ENCODE results near the gene FNIP1.

FNIP1 gene

GRCh38 chr5:131710391-131710790 is 86.4 kb downstream of the FNIP1 start:
- no peak for DNase-seq (ENCODE audit: low read depth, low spot score)
- Histone ChIP-seq H3K36me3 (ENCODE audit: insufficient read depth, low read length) (peaks cover 26% of the 10 kb centered on the region), H3K9ac (ENCODE audit: insufficient read length) (no peak overlapping the region), H3K27ac (no peak overlapping the region), H3K9me3 (ENCODE audit: low read depth, low read length) (no peaks in the 10 kb centered on the region), H3K4me3 (no peak overlapping the region)
- no peak for TF ChIP-seq FOXP2 (optimal IDR thresholded peaks at IDR 0.05; ENCODE audit: control extremely low read depth, extremely low read length, insufficient read depth)
- no peak for TF ChIP-seq EZH2 (IDR thresholded peaks at IDR 0.05)
- no peak for TF ChIP-seq POLR2AphosphoS5 (IDR thresholded peaks at IDR 0.05; ENCODE audit: borderline replicate concordance, low read depth, low read length)

- TF ChIP-seq POLR2AphosphoS5 (IDR thresholded peaks at IDR 0.05; ENCODE audit: borderline replicate concordance, low read depth, low read length) (no peak), FOXP2 (optimal IDR thresholded peaks at IDR 0.05; ENCODE audit: control extremely low read depth, extremely low read length, insufficient read depth) (no peak), EZH2 (IDR thresholded peaks at IDR 0.05) (no peak)
- Histone ChIP-seq H3K27ac (no peak overlapping the region), H3K4me3 (no peak overlapping the region), H3K36me3 (ENCODE audit: insufficient read depth, low read length) (peaks cover 31% of the 10 kb centered on the region), H3K9ac (ENCODE audit: insufficient read length) (no peak overlapping the region), H3K9me3 (ENCODE audit: low read depth, low read length) (no peaks in the 10 kb centered on the region)
- no peak for DNase-seq (ENCODE audit: low read depth, low spot score)
Observed at GRCh38 chr5:131709043-131709442, 87.8 kb downstream of the FNIP1 start.

- peaks cover 58% of the 10 kb centered on the region for H3K36me3 ChIP-seq (ENCODE audit: insufficient read depth, low read length)
- DNase-seq (ENCODE audit: low read depth, low spot score) = no peak
- no peak overlapping the region for H3K27ac ChIP-seq
- no peaks in the 10 kb centered on the region for H3K9me3 ChIP-seq (ENCODE audit: low read depth, low read length)
- H3K4me3 ChIP-seq = no peak overlapping the region
- H3K9ac ChIP-seq (ENCODE audit: insufficient read length) = no peak overlapping the region
- TF ChIP-seq FOXP2 (optimal IDR thresholded peaks at IDR 0.05; ENCODE audit: control extremely low read depth, extremely low read length, insufficient read depth) = no peak
Observed at GRCh38 chr5:131706281-131706680, 90.5 kb downstream of the FNIP1 start.

- TF ChIP-seq FOXP2 (optimal IDR thresholded peaks at IDR 0.05; ENCODE audit: control extremely low read depth, extremely low read length, insufficient read depth) (no peak), POLR2AphosphoS5 (IDR thresholded peaks at IDR 0.05; ENCODE audit: borderline replicate concordance, low read depth, low read length) (no peak), EZH2 (IDR thresholded peaks at IDR 0.05) (no peak)
- no peak overlapping the region for H3K9ac ChIP-seq (ENCODE audit: insufficient read length)
- DNase-seq (ENCODE audit: low read depth, low spot score) = no peak
- H3K9me3 ChIP-seq (ENCODE audit: low read depth, low read length) = no peaks in the 10 kb centered on the region
- H3K4me3 ChIP-seq = no peak overlapping the region
- peaks cover 38% of the 10 kb centered on the region for H3K36me3 ChIP-seq (ENCODE audit: insufficient read depth, low read length)
- H3K27ac ChIP-seq = no peak overlapping the region
Observed at GRCh38 chr5:131694926-131695325, 101.9 kb downstream of the FNIP1 start.

- DNase-seq (ENCODE audit: low read depth, low spot score) = no peak
- peaks cover 36% of the 10 kb centered on the region for H3K36me3 ChIP-seq (ENCODE audit: insufficient read depth, low read length)
- TF ChIP-seq EZH2 (IDR thresholded peaks at IDR 0.05) (no peak), POLR2AphosphoS5 (IDR thresholded peaks at IDR 0.05; ENCODE audit: borderline replicate concordance, low read depth, low read length) (no peak), FOXP2 (optimal IDR thresholded peaks at IDR 0.05; ENCODE audit: control extremely low read depth, extremely low read length, insufficient read depth) (no peak)
Observed at GRCh38 chr5:131693894-131694293, 102.9 kb downstream of the FNIP1 start.

GRCh38 chr5:131685516-131686171 is 111.2 kb downstream of the FNIP1 start:
- Histone ChIP-seq H3K9me3 (ENCODE audit: low read depth, low read length) (no peaks in the 10 kb centered on the region), H3K36me3 (ENCODE audit: insufficient read depth, low read length) (peaks cover 9% of the 10 kb centered on the region; the same call in 1 of the 2 replicates), H3K4me3 (no peak overlapping the region), H3K9ac (ENCODE audit: insufficient read length) (no peak overlapping the region), H3K27ac (no peak overlapping the region)
- no peak for TF ChIP-seq POLR2AphosphoS5 (IDR thresholded peaks at IDR 0.05; ENCODE audit: borderline replicate concordance, low read depth, low read length)
- TF ChIP-seq FOXP2 (optimal IDR thresholded peaks at IDR 0.05; ENCODE audit: control extremely low read depth, extremely low read length, insufficient read depth) = no peak
- no peak for TF ChIP-seq EZH2 (IDR thresholded peaks at IDR 0.05)
- no peak for DNase-seq (ENCODE audit: low read depth, low spot score)

More at GRCh38 chr5:131693894-131694293, 102.9 kb downstream of the FNIP1 start:
- H3K9me3 ChIP-seq (ENCODE audit: low read depth, low read length) = no peaks in the 10 kb centered on the region
- no peak overlapping the region for H3K27ac ChIP-seq
- H3K4me3 ChIP-seq = no peak overlapping the region
- H3K9ac ChIP-seq (ENCODE audit: insufficient read length) = no peak overlapping the region

- DNase-seq (ENCODE audit: low read depth, low spot score) = no peak
- TF ChIP-seq POLR2AphosphoS5 (IDR thresholded peaks at IDR 0.05; ENCODE audit: borderline replicate concordance, low read depth, low read length) = no peak
- TF ChIP-seq FOXP2 (optimal IDR thresholded peaks at IDR 0.05; ENCODE audit: control extremely low read depth, extremely low read length, insufficient read depth) = no peak
- TF ChIP-seq EZH2 (IDR thresholded peaks at IDR 0.05) = no peak
- Histone ChIP-seq H3K27ac (no peak overlapping the region), H3K4me3 (no peak overlapping the region), H3K9me3 (ENCODE audit: low read depth, low read length) (no peaks in the 10 kb centered on the region), H3K36me3 (ENCODE audit: insufficient read depth, low read length) (peaks cover 10% of the 10 kb centered on the region; the same call in 1 of the 2 replicates), H3K9ac (ENCODE audit: insufficient read length) (no peak overlapping the region)
Observed at GRCh38 chr5:131684595-131684994, 112.2 kb downstream of the FNIP1 start.

GRCh38 chr5:131684051-131684450 is 112.8 kb downstream of the FNIP1 start:
- H3K27ac ChIP-seq = no peak overlapping the region
- no peak overlapping the region for H3K9ac ChIP-seq (ENCODE audit: insufficient read length)
- TF ChIP-seq POLR2AphosphoS5 (IDR thresholded peaks at IDR 0.05; ENCODE audit: borderline replicate concordance, low read depth, low read length) = no peak
- TF ChIP-seq FOXP2 (optimal IDR thresholded peaks at IDR 0.05; ENCODE audit: control extremely low read depth, extremely low read length, insufficient read depth) = no peak
- TF ChIP-seq EZH2 (IDR thresholded peaks at IDR 0.05) = no peak
- peaks cover 12% of the 10 kb centered on the region; the same call in 1 of the 2 replicates for H3K36me3 ChIP-seq (ENCODE audit: insufficient read depth, low read length)
- DNase-seq (ENCODE audit: low read depth, low spot score) = no peak
- no peaks in the 10 kb centered on the region for H3K9me3 ChIP-seq (ENCODE audit: low read depth, low read length)
- no peak overlapping the region for H3K4me3 ChIP-seq

GRCh38 chr5:131682826-131683225 is 114.0 kb downstream of the FNIP1 start:
- H3K9me3 ChIP-seq (ENCODE audit: low read depth, low read length) = no peaks in the 10 kb centered on the region
- peaks cover 17% of the 10 kb centered on the region for H3K36me3 ChIP-seq (ENCODE audit: insufficient read depth, low read length)
- DNase-seq (ENCODE audit: low read depth, low spot score) = no peak
- no peak overlapping the region for H3K4me3 ChIP-seq
- TF ChIP-seq POLR2AphosphoS5 (IDR thresholded peaks at IDR 0.05; ENCODE audit: borderline replicate concordance, low read depth, low read length) (no peak), EZH2 (IDR thresholded peaks at IDR 0.05) (no peak), FOXP2 (optimal IDR thresholded peaks at IDR 0.05; ENCODE audit: control extremely low read depth, extremely low read length, insufficient read depth) (no peak)
- no peak overlapping the region for H3K27ac ChIP-seq
- H3K9ac ChIP-seq (ENCODE audit: insufficient read length) = no peak overlapping the region
